NK-92 treated with Interleukin-12 subunit alpha and Interleukin-12 subunit beta, amount 100 ng/mL, for 24 hours (cell line): ENCODE measurements around the gene CELA3B.
"Not testable (repeated sequence)": the region's sequence is repeated elsewhere in the genome, so short reads cannot be mapped to it uniquely, and the experiment has no call there.

Source experiments
- DNase-seq: peaks from one replicate; lab custom pipeline; 2025; lab: John Stamatoyannopoulos, UW

The CELA3B gene

GRCh38 chr1:22012752-22013151 lies 35.9 kb downstream of the CELA3B start:
- not testable (repeated sequence) for DNase-seq

GRCh38 chr1:22014575-22015206 lies 37.9 kb downstream of the CELA3B start:
- DNase-seq, result not testable (repeated sequence)

GRCh38 chr1:22018583-22019559 lies 42.0 kb downstream of the CELA3B start:
- peak; percentile 58 for DNase-seq

GRCh38 chr1:22021061-22021460 lies 44.2 kb downstream of the CELA3B start:
- DNase-seq, result no peak

GRCh38 chr1:22024485-22025367 lies 47.9 kb downstream of the CELA3B start:
- DNase-seq, result no peak

GRCh38 chr1:22025368-22026155 lies 48.7 kb downstream of the CELA3B start:
- DNase-seq, result peak; percentile 76

- no peak for DNase-seq
Measured at GRCh38 chr1:22026924-22027289, 50.1 kb downstream of the CELA3B start.

GRCh38 chr1:22030057-22030456 lies 53.2 kb downstream of the CELA3B start:
- DNase-seq, result no peak

GRCh38 chr1:22030473-22030872 lies 53.7 kb downstream of the CELA3B start:
- no peak for DNase-seq

GRCh38 chr1:22031214-22031962 lies 54.6 kb downstream of the CELA3B start:
- no peak for DNase-seq

- DNase-seq, result not testable (repeated sequence)
Measured at GRCh38 chr1:22034834-22035233, 58.0 kb downstream of the CELA3B start.

- no peak for DNase-seq
Measured at GRCh38 chr1:22037520-22037919, 60.7 kb downstream of the CELA3B start.

GRCh38 chr1:22038036-22038435 lies 61.2 kb downstream of the CELA3B start:
- DNase-seq, result no peak
